PC-9 (cell line): ENCODE measurements around the gene C1QBP. TPM values are rescaled to one million over a fixed set of nuclear protein-coding genes. Genes with fewer than 3 reads are reported as not detected.

Source experiments
- BruUV-seq: library from RNA; stranded (reverse); fragments of 400-500 nt; replicated peaks from 2 replicates; lab custom pipeline; 2021; lab: Mats Ljungman, UMichigan
- CTCF ChIA-PET: fragments of 300-600 bp; sonication (Branson Sonifier 250); formaldehyde crosslinking; loops from one replicate; lab custom pipeline; 2022; ENCODE audit warnings: antibody characterized with exemption; lab: Charles Lee
- POLR2A ChIA-PET: fragments of 300-600 bp; sonication (Branson Sonifier 250); formaldehyde crosslinking; loops from one replicate; lab custom pipeline; 2022; ENCODE audit warnings: antibody characterized with exemption; ENCODE audit not compliant: unreplicated experiment; lab: Charles Lee
- DNase-seq, 2 experiments: peaks; one replicate each; pipeline versions ENCODE4 v3.0.0 to v3.0.0-alpha.2; 2015 to 2022; ENCODE audit warnings: mixed read lengths in 1 of 2
- H2AFZ ChIP-seq: fragments of 200-600 bp; sonication (generic); 2 replicates; pipeline ENCODE4 v1.8.1; 2017; ENCODE audit warnings: antibody characterized with exemption
- H3F3A ChIP-seq: fragments of 200-600 bp; sonication (generic); 2 replicates; pipeline ENCODE4 v1.8.1; 2017; ENCODE audit warnings: antibody characterized with exemption, mild to moderate bottlenecking, low read depth; ENCODE audit not compliant: insufficient read depth
- H3K27ac ChIP-seq: fragments of 200-600 bp; sonication (generic); 2 replicates; pipeline ENCODE4 v1.6.1; 2016; ENCODE audit warnings: mixed run types
- H3K27me3 ChIP-seq: fragments of 200-600 bp; sonication (generic); 2 replicates; pipeline ENCODE4 v1.6.1; 2016; ENCODE audit warnings: low read depth, mixed run types; ENCODE audit not compliant: insufficient read depth
- H3K36me3 ChIP-seq: fragments of 200-600 bp; sonication (generic); 2 replicates; pipeline ENCODE4 v1.6.1; 2016; ENCODE audit warnings: low read depth, mixed run types
- H3K4me1 ChIP-seq: fragments of 200-600 bp; sonication (generic); replicated peaks from 2 replicates; pipeline ENCODE4 v1.6.1; 2016; ENCODE audit warnings: mixed run types; ENCODE audit not compliant: insufficient read depth
- H3K4me2 ChIP-seq: fragments of 200-600 bp; sonication (generic); 2 replicates; pipeline ENCODE4 v1.6.1; 2017; ENCODE audit warnings: mixed run types
- H3K4me3 ChIP-seq: fragments of 200-600 bp; sonication (generic); 2 replicates; pipeline ENCODE4 v1.6.1; 2016; ENCODE audit warnings: mixed run types
- H3K79me2 ChIP-seq: fragments of 200-600 bp; sonication (generic); 2 replicates; pipeline ENCODE4 v1.6.1; 2017; ENCODE audit warnings: low read depth, mixed run types
- H3K9me2 ChIP-seq: fragments of 200-600 bp; sonication (generic); 2 replicates; pipeline ENCODE4 v1.8.1; 2017; ENCODE audit warnings: mild to moderate bottlenecking; ENCODE audit not compliant: insufficient read depth
- H3K9me3 ChIP-seq: fragments of 200-600 bp; sonication (generic); 2 replicates; pipeline ENCODE4 v1.8.1; 2016; ENCODE audit warnings: low read depth; ENCODE audit not compliant: insufficient read depth
- H4K20me1 ChIP-seq: fragments of 200-600 bp; sonication (generic); 2 replicates; pipeline ENCODE4 v1.8.1; 2017; ENCODE audit not compliant: insufficient read depth
- CTCF ChIP-seq: fragments of 200-600 bp; sonication (generic); conservative IDR thresholded peaks from 2 replicates; pipeline ENCODE4 v1.6.1; 2017; ENCODE audit warnings: mixed run types, antibody characterized with exemption, mild to moderate bottlenecking, moderate library complexity
- EZH2 ChIP-seq: fragments of 200-600 bp; sonication (generic); IDR thresholded peaks from 2 replicates; pipeline ENCODE4 v1.8.0; 2017; ENCODE audit warnings: antibody characterized with exemption, low read depth
- intact Hi-C: fragments of 100-400 bp; cut with micrococcal nuclease; formaldehyde crosslinking; loops from one replicate; pipeline ENCODE4 v1.10.0; 2022; ENCODE audit not compliant: unreplicated experiment
- total RNA-seq: library from RNA; stranded (reverse); gene quantifications from 2 replicates; pipeline ENCODE4 v1.2.3, GENCODE V29; 2021

C1QBP gene
- total RNA-seq, 1 experiment from 2014 or later, result 230 TPM

GRCh38 chr17:5391678-5392077, 47.3 kb downstream of the C1QBP start:
- ChIA-PET POLR2A (interaction anchor here (0.5 kb wide), 1 partner anchor 107 kb away, joined by 4 read pairs; no protein-coding TSS in a partner anchor), CTCF (no interaction called here)
- intact Hi-C loops, result no loop called here
- H3K79me2 ChIP-seq, result no peaks in the 10 kb centered on the region
- no peaks in the 10 kb centered on the region for H3K27me3 ChIP-seq
- H3K9me2 ChIP-seq, result no peaks in the 10 kb centered on the region
- no TSS peak for BruUV-seq
- H3K4me1 ChIP-seq, result no peaks in the 10 kb centered on the region
- H3K4me2 ChIP-seq, result no peak overlapping the region
- no peak overlapping the region for H3K27ac ChIP-seq
- H3K9me3 ChIP-seq, result no peaks in the 10 kb centered on the region
- no peak overlapping the region for H3K4me3 ChIP-seq
- DNase-seq, result no peak
- peaks cover 57% of the 10 kb centered on the region for H3K36me3 ChIP-seq
- H3F3A ChIP-seq, result peaks cover 10% of the 10 kb centered on the region
- H4K20me1 ChIP-seq, result peaks cover 13% of the 10 kb centered on the region; the same call in 1 of the 2 replicates
- no peak for TF ChIP-seq CTCF
- TF ChIP-seq EZH2, result no peak
- H2AFZ ChIP-seq, result no peak overlapping the region

Other genes starting within 250 kb of the C1QBP start
- gene ZNF594, start 247.3 kb downstream of the C1QBP start, total RNA-seq, result 14.0 and 18.4 TPM in 2 replicates
- gene SCIMP, start 204.3 kb downstream of the C1QBP start, total RNA-seq, result not detected in 2 replicates
- 41.9 and 53.0 TPM in 2 replicates for gene RABEP1, start 156.9 kb downstream of the C1QBP start, total RNA-seq
- gene NUP88, start 19.5 kb downstream of the C1QBP start, total RNA-seq, result 88.6 and 93.1 TPM in 2 replicates
- 56.3 and 70.2 TPM in 2 replicates for gene RPAIN, start 19.0 kb downstream of the C1QBP start, total RNA-seq
- gene DHX33, start 29.8 kb upstream of the C1QBP start, total RNA-seq, result 25.4 and 28.1 TPM in 2 replicates
- 47.7 and 71.1 TPM in 2 replicates for gene DERL2, start 47.0 kb upstream of the C1QBP start, total RNA-seq
- gene MIS12, start 47.4 kb upstream of the C1QBP start, total RNA-seq, result 19.5 and 20.3 TPM in 2 replicates
- gene NLRP1, start 145.4 kb upstream of the C1QBP start, total RNA-seq, result 0.63 and 0.75 TPM in 2 replicates